Stimulated activated CD4-positive, alpha-beta T cell treated with anti-CD3 and anti-CD28 coated beads, Interleukin-1b, Interleukin-23, amount 100 ng/mL, for 4 hours (primary cell): ENCODE data around the gene BAIAP3.

Experiments
- DNase-seq, 2 donors: peaks; one replicate each; pipeline ENCODE4 v3.0.0-alpha.2; 2020; ENCODE audit warnings: low read depth in 2 of 2

The BAIAP3 gene

GRCh38 chr16:1348441-1348840 is 15.0 kb downstream of the BAIAP3 start:
- no peak for DNase-seq

DNA sequence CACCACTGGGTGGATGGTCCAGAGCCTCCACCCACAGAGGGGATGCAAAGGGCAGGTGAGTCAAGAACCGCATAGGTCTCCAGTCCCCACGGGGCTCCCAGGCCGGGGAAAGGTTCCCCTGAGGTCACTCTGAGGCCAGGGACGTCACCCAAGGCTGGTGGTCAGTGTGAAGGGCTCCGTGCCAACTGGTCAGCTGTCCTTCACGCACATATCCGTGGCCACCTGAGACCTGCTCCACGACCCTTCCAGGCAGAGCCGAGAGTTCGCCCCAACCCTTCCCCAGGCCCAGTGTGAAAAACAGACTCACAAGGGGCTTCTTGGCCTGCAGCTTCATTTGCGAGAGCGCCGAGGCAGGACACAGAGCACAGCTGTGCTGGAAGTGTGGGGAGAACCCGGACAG is 15.5 kb downstream of the BAIAP3 start:
- no peak for DNase-seq

DNA sequence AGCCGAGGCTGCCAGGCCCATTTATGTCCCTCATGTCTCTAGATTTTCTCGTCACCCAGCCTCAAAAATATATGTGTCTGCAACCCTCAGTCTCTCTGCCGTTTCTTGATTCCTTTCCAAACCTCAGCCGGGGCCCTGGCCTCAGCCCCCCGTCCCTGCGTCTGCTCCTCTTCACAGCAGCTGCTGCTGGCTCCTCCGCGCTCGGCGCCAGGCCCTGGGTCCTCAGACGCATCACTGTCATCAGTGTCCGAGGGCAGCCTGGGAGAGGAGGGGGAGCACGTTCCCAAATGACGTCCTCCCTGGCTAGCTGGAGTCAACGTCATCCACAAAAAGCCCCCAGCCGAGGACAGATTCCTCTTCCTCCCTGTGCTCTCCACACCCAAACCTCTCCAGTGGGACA is 15.9 kb downstream of the BAIAP3 start:
- no peak for DNase-seq

GRCh38 chr16:1349951-1350350 is 16.5 kb downstream of the BAIAP3 start:
- no peak for DNase-seq

GRCh38 chr16:1350691-1351090 is 17.2 kb downstream of the BAIAP3 start:
- DNase-seq, result no peak

DNA sequence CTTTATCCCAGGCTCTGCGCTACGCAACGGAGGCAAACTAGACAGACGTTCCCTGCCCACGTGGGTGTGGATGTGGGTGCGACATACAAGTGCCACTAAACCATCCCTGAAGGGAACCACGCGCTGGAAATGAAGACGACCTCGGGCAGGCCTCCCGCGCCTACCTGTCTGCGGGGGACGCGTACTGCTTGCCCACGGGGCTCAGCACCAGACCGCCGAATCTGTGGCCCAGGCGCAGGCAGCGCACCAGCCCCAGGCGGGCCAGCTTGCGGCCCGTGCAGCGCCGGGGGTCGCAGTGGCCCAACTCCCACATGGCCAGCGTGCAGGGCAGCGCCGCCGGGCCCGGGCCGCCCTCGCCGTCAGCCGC is 17.8 kb downstream of the BAIAP3 start:
- DNase-seq, result no peak

DNA sequence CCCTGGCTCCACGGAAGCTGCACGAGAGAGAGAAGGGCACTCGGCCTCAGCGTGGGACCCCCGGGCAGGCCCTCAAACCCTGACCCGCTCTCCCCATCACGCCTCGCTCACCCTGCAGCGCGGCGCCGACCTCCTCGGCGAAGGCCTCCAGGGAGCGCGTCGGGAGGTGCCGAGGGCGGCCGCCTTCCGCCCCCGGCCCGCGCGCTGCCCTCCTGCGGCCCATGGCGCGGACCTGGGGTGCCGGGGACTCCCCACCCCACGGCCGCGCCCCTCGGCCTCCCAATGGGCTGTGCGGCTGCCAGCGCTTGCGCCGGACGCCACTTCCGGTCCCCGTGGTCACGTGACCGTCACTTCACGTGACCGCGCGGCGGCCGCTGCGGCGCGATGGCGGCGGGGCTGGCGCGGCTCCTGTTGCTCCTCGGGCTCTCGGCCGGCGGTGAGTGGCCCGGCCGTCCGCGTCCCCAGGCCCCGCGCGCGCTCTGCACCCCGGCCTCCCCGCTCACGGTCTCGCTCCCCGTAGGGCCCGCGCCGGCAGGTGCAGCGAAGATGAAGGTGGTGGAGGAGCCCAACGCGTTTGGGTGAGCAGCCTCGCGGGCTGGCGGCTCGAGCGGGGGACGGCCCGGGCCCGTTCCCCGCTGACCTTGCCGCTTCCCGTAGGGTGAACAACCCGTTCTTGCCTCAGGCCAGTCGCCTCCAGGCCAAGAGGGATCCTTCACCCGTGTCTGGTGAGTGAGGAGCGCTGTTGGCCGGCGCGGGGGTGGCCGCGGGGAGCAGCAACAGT is 18.3 kb downstream of the BAIAP3 start, which contains the start of the genes GNPTG and TSR3:
TSS of gene GNPTG (plus strand) at position 350 of the 781 bp plus-strand sequence. CDS start at position 385, 35 bp downstream.
TSS of gene TSR3 (minus strand) at position 297 of the 781 bp plus-strand sequence. CDS start at position 223, 74 bp downstream.
- DNase-seq, result peak; percentile 73 to 82

DNA sequence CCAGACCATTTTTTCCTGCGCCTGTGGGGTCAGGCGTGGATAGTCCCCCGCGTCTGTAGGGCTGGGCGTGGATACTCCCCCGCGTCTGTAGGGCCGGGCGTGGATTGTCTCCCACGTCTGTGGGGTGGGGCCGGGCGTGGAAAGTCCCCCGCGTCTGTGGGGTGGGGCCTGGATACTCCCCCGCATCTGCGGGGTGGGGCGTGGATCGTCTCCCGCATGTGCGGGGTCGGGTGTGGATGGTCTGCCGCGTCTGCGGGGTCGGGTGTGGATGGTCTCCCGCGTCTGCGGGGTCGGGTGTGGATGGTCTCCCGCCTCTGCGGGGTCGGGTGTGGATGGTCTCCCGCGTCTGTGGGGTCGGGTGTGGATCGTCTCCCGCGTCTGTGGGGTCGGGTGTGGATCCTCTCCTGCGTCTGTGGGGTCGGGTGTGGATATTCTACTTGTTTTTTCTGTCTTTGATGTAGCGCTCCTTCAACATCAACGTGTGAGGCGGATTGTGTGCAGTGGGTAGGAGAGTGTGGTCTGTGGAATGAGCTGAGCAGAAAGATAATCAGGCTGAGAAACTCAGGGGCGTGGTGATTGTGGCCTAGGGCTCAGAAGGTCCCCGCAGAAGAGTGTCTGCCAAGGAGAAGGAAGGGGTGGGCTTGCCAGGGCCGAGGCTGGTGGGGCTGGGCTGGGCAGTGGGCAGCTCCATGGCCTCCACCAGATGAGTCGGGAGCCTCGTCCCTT is 21.5 kb downstream of the BAIAP3 start:
- no peak for DNase-seq

DNA sequence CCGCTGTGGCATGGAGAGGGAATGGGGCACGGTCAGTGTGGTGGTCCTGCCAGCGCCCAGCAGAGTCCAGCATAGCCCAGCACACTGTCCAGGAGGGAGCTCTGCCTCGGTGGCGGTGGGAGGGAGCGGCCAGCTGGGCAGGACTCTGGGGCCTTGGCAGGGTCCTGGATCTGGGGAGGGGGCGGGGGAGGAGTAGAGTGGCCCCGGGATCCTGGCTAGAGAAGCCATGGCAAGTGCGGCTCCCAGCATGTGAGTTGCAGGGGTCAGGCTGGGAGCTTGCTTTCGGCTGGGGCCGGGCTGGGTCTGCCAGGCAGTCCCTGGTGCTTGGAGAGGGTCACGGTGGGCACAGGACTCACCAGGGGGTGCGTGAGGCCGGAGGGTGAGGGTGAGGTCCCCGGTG is 22.1 kb downstream of the BAIAP3 start:
- no peak for DNase-seq

GRCh38 chr16:1356061-1356900 is 22.8 kb downstream of the BAIAP3 start:
- DNase-seq, result no peak

DNA sequence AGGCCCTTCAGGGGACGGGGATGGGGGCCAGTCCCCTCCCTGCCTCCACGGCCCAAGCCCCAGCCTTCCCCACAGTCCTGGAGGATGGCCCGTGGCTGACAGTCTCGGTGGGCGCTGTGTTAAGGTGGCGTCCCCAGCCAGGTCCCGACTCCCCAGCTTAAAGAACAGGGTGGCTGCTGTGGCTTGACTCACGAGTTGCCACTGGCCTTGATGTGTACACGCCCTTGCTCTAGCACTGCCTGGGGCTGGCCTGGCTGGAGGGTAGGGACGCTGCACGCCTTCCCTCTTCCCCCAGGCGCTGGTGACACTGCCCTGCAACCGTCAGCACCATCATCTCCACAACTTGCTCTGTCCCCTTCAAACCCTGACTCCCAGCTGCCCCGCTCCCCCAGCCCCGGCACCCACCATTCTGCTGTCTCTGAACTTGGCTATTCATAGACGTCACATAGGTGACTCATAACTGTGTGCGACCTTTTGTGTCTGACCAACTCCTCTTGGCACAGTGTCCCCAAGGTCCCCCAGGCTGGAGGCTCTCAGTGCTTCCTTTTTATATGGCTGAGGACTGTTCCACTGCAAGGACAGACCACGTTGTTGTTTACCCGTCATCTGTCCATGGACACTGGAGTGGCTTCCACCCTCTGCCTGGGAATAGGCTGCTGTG is 24.6 kb downstream of the BAIAP3 start:
- no peak for DNase-seq

DNA sequence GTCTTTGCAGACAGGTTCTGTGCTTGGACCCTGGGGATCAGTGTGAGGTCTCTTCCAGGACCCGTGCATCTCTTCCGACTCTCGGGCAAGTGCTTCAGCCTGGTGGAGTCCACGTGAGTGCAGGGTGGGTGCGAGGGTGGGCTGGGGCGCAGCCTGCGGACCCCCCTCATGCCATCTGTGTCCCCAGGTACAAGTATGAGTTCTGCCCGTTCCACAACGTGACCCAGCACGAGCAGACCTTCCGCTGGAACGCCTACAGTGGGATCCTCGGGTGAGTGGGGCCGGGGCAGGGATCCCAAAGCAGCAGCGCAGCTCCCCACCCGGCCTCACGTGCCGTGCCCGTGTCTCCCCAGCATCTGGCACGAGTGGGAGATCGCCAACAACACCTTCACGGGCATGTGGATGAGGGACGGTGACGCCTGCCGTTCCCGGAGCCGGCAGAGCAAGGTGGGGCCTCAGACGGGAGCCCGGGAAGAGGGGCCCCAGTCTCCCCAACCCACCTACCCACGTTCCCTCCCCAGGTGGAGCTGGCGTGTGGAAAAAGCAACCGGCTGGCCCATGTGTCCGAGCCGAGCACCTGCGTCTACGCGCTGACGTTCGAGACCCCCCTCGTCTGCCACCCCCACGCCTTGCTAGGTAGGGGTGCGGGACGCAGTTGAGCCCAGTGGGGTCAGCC is 28.4 kb downstream of the BAIAP3 start:
- no peak for DNase-seq

DNA sequence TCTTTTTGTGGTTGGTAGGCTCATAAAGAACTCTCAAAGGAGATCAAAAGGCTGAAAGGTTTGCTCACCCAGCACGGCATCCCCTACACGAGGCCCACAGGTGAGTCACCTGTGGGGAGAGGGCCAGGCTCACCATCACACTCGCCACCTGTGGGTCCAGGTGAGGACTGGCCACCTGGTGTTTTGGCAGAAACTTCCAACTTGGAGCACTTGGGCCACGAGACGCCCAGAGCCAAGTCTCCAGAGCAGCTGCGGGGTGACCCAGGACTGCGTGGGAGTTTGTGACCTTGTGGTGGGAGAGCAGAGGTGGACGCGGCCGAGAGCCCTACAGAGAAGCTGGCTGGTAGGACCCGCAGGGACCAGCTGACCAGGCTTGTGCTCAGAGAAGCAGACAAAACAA is 29.4 kb downstream of the BAIAP3 start:
- no peak for DNase-seq

GRCh38 chr16:1363501-1364041 is 30.1 kb downstream of the BAIAP3 start:
- peak; percentile 60 to 68 for DNase-seq

DNA sequence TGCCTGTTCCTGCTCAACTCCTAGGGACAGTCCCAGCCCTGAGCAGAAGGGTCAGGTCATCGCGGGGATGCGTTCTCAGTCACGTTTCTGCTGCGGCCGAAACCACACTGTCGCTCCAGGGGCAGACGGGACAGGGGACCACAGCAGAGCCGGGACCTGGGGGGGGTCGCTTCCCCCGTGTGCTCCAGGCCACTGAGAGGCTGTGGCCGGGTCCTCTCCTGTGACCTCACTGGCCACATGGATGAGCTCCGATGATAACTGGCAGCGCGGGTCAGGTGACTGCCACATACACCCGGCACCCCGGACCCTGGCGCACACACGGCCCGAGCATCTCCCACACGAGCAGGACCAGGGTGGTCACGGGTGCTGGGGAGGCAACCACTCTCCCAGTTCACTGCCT is 31.1 kb downstream of the BAIAP3 start:
- DNase-seq, result no peak

- no peak for DNase-seq
These were observed 32.7 kb downstream of the BAIAP3 start for GRCh38 chr16:1366060-1366711.

GRCh38 chr16:1366712-1367299 is 33.4 kb downstream of the BAIAP3 start:
- no peak for DNase-seq

DNA sequence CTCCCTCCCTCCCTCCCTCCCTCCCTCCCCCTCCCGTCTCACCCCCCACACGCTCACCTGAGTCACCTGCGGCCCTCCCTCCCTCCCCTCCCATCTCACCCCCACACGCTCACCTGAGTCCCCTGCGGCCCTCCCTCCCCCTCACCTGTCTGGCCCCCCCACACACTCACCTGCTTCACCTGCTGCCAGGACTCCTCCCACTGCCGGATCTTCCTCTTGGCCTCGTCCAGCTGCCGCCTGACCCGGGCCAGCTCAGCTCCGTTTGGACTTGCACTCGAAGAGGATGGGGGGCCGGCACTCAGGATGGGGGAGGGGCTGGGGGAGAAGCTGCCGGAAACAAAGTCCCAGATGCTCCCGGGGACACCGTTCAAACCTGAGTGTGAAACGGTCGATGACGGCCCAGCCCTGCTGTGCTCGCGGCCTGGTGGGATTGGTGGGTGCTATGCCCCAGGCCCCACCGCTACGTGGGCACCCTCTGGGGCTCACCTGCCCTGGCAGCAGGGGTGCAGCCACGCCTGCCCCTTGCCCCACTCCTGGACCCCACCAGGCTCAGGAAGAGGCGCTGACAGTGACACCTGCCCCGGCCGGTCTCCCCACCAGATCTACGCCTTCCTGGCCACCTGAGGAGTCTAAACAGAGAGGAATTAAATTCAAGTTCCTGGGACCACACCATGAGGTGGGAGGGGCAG is 34.2 kb downstream of the BAIAP3 start:
- no peak for DNase-seq
